GM18873 (cell line): ENCODE data around the gene LTBP2.

ENCODE experiments used
- ATAC-seq: cut with Tn5 transposase; IDR thresholded peaks from one replicate; pipeline ENCODE4 v1.9.1; 2021; ENCODE audit warnings: mild to moderate bottlenecking, moderate library complexity, moderate number of reproducible peaks; ENCODE audit not compliant: unreplicated experiment, low FRiP score

The LTBP2 gene

DNA sequence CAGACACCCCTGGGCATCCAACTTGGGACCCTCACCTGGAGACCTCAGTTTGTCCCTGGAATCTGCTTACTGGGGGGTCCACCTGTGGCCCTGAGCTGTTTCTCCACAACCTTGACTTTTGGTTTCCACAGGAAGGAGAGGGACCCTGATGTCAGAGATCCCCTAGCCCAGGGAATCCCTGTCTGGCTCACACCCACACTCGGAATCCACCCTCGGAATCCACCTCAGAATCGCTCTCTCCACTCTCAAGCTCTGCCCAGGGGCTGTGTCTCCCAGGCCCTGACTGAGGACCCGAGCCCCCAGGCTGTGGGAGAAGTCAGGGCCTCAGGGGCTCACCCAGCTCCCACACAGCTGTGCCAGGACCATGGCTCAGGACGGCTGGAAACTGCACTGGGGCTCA lies 17.4 kb downstream of the LTBP2 start:
- ATAC-seq = no peak

DNA sequence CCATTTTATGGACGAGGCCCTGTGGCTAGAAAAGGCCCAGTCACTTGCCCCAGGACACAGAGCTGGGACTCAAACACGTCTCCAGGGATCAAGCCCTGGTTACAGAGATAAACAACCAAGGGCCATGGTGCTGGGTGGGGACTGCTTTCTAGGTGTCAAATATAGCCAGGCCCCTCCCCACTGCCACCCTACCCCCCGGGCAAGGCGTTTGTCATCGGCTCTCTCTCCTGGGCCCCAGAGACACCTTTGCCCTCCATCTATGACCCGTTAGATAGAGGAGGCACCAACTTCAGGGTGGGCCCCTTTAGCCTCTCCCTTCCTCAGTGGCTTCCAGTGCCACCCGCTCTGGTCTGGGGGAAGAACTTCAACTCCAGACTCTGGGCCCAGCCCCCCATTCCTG lies 18.0 kb downstream of the LTBP2 start:
- ATAC-seq = no peak

DNA sequence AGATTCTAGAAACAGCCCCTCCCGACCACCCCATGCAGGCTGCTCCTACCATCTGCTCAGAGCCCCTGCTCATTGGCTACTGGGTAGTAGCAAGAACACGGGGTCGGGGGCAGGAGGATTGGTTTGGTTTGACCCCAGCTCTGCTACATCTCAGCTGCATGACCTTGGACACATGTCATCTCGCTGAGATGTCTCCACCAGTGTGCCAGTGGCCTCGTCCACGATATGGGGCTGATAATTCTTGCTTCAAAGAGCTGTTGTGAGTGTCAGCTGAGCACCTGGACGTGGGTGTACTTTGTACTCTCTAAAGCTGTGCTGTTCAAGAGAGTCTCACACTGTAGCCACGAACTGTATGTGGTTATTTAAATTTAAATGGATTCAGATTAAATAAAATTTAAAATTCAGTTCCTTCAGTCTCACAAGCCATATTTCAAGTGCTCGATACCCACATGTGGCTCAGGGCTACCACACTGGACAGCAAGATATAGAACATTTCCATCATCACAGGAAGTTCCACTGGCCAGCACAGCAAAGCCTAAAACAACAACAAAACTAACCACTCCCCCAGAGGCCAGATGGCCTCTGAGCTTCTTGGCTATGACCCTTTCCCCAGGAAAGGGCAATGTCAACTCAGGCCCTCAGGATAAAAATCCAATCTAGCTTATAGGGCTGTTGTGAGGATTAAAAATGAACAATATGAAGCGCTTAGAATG lies 18.6 kb downstream of the LTBP2 start:
- no peak for ATAC-seq

GRCh38 chr14:74592476-74593201 lies 19.4 kb downstream of the LTBP2 start:
- ATAC-seq = no peak

GRCh38 chr14:74591899-74592298 lies 20.1 kb downstream of the LTBP2 start:
- no peak for ATAC-seq

- ATAC-seq = no peak
Observed at GRCh38 chr14:74591394-74591793, 20.6 kb downstream of the LTBP2 start.

- no peak for ATAC-seq
Observed at GRCh38 chr14:74589291-74589879, 22.7 kb downstream of the LTBP2 start.

DNA sequence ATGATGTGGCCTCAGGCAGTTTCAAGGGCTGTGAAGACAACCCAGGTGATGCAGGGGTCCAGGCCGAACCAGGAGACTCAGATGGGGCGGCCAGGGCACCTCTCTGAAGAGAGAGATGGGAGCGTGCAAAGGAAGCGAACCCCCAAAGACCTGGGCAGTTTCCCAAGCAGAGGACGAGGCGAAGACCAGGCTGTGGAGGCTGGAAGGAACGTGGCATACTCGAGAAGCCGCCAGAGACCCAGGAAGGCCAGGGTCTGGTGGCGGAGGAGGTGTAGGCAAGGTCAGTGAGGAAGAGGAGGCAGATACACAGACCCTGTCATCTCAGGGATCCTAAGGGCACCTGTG lies 24.7 kb downstream of the LTBP2 start:
- no peak for ATAC-seq

- ATAC-seq = no peak
Observed at GRCh38 chr14:74586681-74587362, 25.2 kb downstream of the LTBP2 start.

- no peak for ATAC-seq
Observed at GRCh38 chr14:74585406-74586335, 26.4 kb downstream of the LTBP2 start.

GRCh38 chr14:74584951-74585350 lies 27.1 kb downstream of the LTBP2 start:
- no peak for ATAC-seq

DNA sequence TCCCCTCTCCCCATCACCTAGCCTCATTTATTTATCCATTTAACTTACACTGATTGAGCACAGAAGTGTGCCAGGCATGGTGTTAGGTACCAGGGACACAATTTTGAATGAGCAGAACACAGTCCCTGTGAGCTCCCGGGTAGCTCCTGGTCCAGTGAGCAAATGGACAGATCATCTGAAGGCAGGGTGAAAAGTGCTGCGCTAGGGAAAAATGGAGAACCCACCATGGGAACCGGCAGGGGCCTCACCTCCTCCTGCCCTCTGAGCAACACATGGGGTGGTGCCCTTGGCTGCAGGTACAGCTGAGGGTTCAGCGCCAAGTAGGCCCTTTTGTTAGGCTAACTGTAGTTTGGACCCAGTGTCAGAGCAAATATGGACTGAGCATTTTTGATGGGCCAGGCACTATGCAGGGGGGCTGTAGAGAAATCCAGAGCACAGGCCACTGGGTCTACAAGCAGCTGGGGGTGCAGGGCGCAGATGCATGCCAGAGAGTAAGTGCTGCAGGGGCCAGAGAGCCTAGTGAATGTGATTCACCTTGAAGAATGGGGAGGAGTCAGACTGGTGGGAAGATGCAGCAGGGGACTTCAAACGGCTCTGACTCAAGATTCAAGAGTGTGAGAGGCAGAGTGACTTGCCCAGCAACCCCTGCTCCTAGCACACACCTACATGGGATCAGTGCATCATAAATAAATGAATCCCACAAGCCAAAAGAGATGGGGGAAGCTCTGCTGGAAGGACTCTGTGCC lies 28.2 kb downstream of the LTBP2 start:
- no peak for ATAC-seq

GRCh38 chr14:74582910-74583581 lies 29.0 kb downstream of the LTBP2 start:
- ATAC-seq = no peak

GRCh38 chr14:74580275-74580672 lies 31.8 kb downstream of the LTBP2 start:
- ATAC-seq = no peak

- no peak for ATAC-seq
Observed at GRCh38 chr14:74579447-74580274, 32.4 kb downstream of the LTBP2 start.

- no peak for ATAC-seq
Observed at GRCh38 chr14:74578479-74578878, 33.6 kb downstream of the LTBP2 start.

GRCh38 chr14:74577948-74578275 lies 34.1 kb downstream of the LTBP2 start:
- no peak for ATAC-seq

GRCh38 chr14:74577247-74577947 lies 34.6 kb downstream of the LTBP2 start:
- ATAC-seq = no peak
